NCI-H146 (cell line): Measurements from ENCODE around the gene PRPF19.
A peak's percentile ranks its signal among the peaks of the same experiment; 100 is the strongest.

ENCODE experiments used
- DNase-seq: peaks from one replicate; lab custom pipeline; 2025; lab: John Stamatoyannopoulos, UW

PRPF19 gene

DNA sequence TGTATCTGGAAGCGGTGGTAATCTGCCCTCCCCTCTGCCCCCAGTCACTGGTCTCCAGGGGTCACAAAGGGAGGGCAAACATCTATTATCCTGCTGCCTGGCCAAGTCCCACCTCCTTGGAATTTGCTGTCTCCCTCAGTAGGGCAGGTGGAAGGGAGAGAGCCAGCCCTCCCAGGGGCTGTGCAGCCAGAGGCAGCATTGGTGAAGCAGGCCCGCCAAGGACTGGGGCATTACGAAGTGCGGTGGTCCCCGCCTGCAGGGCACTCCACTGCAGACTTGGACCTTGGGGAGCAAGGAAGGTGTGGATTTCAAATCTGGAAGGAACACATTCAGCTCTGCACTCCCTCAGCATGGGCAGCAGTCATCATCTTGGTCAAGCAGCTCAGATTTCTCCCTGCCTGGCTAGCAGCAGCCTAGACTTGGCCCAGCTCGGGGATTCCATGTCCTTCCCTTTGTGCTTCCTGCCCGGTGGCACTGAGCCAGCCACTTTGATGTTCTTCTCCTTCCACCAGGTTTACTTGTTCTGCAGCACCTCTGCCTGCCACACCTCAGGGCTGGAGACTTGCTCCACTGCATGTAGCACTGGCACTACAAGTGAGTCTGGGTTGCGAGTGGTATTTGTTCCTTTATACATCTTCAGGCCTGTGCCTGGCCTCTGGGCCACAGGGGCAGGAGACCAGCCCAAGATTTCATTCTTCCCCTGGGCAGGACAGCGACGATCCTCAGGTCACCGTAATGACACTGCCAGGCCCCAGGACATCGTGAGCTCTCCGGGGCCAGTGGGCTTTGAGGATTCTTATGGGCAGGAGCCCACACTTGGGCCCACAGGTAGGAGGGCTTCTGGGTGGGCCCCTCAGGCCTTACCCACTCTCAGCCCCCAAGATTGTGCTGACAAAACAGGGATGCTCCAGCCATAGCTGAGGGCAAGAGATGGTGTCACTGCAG, 31.7 kb downstream of the PRPF19 start:
- DNase-seq = no peak

DNA sequence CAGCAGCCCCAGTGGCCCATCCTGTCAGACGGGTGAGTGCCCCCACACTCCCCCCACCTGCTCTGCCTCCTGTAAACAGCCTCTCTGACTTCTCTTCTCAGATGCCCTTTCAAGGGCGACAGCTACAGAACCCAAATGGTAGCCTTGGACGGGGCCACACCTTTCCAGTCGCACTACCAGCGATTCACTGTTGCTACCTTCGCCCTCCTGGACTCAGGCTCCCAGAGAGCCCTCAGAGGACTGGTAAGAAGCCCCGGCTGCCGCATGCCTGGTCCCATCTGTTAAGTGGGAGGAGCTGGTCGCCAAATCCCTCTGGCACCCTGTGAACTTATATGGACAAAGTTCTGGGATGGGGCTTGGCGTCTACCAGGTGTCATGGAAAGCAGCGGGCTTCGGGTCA, 32.9 kb downstream of the PRPF19 start:
- DNase-seq = no peak

DNA sequence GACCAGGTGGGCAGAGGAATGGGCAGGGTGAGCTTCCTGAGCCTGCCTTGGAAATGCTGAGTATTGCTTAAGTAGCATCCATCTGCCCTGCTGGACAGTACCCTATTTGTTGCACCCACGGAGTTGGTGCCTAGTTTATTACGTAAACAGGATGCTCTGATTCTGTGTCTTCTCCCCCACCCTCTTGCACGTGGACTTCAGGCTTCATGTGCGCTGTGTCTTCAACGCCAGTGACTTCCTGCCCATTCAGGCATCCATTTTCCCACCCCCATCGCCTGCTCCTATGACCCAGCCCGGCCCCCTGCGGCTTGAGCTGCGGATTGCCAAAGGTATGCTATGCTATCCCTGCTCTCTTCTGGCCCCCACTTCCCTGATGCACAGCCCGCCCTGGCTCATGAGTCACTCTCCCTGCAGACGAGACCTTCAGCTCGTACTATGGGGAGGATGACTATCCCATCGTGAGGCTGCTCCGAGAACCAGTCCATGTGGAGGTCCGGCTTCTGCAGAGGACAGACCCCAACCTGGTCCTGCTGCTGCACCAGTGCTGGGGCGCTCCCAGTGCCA, 33.3 kb downstream of the PRPF19 start:
- no peak for DNase-seq

DNA sequence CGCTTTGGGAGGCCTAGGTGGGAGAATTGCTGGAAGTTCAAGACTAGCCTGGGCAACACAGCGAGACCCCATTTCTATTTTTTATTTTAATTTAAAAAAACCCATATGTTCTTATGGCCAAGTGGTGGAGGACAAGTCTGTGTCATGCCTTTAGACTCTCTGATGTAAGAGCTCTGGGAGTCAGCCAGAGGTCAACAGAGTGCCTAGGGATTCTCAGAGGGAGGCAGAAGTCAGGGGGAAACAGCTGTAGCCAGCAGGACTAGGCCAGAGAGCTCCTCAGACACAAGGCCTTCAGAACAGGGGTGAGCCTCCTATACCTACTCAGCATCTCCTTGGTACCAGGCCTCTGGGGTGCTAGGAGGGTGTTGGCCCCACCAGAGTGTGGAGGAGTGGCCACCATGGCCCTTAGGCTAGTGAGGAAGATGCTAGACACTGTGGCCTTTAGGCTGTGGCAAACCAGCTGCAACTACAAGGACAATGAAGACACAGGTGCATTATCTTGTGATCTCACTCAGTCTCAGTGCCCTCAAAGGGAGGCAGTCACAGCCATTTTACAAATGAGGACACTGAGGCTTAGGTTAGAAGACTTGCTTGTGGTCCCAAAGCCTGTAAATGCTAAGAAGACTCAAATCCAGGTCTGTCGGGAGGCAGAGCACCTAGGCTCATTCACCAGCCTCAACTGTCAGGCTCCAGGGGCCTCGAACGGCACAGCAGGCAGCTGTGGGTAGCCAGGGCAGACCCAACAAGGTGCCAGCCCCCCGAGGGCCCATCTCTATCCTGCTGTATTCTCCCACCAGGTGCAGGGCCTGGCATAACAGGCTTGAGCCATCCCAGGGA, 34.0 kb downstream of the PRPF19 start:
- DNase-seq = no peak

DNA sequence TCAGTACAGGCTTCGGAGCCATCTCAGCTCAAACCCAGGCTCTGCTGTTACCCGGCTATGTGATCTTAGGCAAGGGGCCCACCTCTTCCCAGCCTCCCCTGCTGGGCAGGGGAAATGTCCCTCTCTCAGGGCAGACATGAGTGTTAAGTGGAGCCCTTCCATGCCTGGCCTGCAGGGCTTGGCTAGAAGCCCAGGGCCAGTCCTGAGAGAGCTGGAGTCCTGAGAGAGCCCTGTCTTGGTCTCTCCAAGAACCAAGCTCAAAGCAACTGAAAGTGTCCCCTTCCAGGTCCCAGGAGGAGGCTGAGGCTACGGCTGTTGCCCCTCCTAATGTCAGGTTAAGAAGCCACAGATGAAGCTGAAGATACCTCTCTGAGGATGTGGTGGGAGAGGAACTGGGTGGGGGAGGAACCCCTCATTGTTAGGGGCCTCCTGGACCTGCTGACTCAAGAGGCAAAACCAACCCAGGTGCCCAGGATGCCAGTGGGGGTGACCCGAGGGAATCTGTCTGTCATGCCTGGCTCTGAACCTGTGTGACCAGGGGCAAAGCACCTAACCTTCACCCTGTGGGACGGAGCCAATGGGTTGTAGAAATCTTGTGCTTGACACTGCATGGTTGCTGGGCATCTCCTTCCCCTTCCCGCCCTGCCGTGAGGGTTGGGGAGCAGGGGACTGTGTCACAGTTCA, 34.9 kb downstream of the PRPF19 start:
- no peak for DNase-seq

DNA sequence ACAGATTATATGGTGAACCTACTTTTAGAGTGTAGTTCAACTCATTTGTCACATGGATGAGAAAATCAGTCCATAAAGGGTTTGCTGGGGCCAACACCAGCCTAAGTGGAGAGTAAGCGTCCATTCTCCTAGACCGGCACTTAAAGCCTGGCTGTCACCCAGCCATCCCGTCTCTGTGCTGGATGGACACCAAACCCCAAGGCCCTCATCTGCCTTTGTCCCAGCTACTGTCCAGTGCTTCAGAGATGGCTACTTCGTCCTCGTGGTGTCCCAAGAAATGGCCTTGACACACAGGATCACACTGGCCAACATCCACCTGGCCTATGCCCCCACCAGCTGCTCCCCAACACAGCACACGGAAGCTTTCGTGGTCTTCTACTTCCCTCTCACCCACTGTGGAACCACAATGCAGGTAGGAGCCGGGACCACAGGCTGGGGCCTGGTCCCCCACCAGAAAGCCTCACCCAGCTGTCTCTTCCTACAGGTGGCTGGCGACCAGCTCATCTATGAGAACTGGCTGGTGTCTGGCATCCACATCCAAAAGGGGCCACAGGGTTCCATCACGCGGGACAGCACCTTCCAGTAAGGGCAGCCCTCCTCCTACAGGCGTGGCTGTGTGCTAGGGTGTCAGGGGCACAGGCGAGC, 35.5 kb downstream of the PRPF19 start:
- no peak for DNase-seq

DNA sequence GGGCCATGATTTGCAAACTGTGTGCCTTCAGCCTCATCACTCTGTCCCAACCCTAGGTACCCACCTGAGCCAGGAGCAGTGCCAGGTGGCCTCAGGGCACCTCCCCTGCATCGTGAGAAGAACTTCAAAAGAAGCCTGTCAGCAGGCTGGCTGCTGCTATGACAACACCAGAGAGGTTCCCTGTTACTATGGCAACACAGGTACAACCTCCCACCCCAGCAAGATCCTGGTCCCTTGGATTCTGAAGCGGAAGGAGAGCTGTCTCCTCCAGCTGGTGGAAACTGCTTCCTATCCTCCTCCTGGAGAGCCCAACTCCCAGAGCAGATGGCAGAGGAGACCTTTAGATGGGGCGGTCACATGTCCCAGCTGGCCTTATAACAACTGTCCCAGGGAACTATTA, 36.1 kb downstream of the PRPF19 start:
- DNase-seq = peak; percentile 83

DNA sequence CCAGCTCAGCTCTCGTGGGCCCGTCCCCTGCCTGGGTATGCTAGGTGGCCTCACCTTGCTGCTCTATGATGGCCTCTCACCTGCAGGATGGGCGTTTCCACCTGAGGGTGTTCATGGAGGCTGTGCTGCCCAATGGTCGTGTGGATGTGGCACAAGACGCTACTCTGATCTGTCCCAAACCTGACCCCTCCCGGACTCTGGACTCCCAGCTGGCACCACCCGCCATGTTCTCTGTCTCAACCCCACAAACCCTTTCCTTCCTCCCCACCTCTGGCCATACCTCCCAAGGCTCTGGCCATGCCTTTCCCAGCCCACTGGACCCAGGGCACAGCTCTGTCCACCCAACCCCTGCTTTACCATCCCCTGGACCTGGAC, 36.9 kb downstream of the PRPF19 start:
- DNase-seq = no peak

DNA sequence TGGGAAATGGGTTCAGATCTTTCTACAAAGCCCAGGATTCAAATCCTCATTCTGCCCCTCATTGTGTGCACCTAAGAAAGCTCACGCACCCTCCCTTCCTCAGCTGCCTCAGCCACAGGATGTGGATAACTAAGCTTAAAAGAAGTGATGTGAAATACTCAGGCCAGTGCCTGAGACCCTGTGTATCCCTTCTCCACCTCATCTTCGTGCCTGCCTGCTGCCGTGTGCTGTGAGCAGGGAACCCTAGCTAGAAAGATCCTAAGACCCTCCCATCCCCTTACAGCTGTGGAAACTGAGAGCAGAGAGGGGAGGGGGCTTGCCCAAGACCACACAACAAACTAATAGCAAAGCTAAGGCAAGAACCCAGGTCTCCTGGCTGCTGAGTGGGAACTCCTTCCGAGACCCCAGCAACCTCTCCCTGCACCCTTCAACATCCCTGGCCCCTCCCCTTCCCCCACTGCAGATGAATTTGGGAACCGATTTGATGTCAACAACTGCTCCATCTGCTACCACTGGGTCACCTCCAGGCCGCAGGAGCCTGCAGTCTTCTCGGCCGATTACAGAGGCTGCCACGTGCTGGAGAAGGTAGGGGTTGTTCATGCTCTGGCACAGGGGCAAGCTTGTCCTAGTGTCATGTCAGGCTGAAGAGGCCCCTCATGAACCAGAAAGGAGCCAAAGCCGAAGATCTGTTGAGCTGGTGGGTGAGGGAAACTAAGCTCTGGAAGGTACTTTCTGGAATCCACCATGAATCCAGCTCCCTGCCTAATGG, 37.5 kb downstream of the PRPF19 start:
- DNase-seq = no peak

DNA sequence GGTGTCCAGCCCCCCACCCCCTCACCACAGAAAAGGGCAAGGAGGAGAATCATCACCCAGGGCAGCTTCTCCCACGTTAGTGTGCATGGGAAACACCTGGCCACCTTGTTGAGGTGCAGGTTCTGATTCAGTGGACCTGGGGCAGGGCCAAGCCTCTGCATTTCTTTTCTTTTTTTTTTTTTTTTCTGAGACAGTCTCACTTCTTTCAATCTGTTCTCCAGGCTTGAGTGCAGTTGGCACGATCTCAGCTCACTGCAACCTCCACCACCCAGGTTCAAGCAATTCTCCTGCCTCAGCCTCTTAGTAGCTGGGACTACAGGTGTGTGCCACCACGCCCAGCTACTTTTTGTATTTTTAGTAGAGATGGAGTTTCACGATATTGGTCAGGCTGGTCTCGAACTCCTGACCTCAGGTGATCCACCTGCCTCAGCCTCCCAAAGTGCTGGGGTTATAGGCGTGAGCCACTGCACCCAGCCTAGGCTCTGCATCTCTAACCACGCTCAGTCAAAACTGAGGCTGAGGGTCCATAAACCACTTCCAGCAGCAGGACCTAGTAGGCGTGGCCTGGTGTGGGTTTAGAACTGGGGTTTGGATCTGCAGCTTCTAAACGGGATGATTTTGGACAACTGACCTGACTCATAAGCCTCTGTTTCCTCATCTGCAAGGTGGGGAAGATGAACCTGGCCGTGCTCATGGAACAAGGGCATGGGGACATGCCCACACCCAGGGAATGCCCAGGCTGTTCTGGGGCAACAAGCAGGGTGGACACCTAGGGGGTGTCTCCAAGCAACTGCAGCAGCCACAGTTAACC, 38.3 kb downstream of the PRPF19 start:
- DNase-seq = no peak

DNA sequence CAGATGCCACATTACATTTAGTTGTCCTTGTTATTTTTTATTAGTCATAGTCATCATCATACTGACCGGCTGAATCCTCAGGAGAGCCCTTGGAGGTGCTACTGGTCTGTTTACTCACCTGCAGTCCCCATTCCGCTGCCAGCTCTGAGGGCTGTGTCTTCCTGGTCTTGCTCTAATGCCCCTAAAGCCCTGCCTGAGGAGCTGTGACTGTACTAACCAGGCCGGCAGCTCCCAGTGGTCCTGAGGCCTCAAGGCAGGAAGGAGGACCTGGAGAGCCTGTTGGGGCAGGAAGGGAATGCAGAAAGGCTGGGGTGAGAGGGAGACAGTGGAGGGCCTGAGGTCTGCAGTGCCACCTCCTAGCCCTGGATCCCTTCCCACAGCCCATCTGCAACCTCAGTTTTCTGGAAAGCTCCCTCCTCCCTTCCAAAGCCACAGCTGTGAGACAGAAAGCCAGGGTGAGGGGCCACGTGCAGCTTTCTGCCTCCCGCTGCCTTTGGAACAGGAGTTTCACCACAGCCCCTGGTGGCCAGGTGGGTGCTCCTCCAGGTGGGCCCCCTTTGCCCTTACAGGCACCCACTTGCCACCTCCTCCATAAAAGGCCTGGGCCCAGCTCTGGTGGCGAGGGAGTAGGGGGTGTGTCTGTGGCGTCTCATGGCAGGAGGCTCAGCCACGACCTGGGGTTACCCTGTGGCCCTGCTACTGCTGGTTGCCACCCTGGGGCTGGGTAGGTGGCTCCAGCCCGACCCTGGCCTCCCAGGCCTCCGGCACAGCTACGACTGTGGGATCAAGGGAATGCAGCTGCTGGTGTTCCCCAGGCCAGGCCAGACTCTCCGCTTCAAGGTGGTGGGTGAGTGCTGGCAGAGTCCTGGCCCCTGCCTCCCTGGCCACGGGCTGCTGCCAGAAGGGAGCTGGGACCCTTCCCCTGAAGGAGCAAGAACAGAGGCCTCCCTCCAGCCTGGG, 39.2 kb downstream of the PRPF19 start, which contains the start of gene ZP1:
Gene ZP1 (plus strand): TSS at position 632 of the 960 bp plus-strand sequence. CDS start 20 bp downstream, at position 652.
- DNase-seq = peak; percentile 79

DNA sequence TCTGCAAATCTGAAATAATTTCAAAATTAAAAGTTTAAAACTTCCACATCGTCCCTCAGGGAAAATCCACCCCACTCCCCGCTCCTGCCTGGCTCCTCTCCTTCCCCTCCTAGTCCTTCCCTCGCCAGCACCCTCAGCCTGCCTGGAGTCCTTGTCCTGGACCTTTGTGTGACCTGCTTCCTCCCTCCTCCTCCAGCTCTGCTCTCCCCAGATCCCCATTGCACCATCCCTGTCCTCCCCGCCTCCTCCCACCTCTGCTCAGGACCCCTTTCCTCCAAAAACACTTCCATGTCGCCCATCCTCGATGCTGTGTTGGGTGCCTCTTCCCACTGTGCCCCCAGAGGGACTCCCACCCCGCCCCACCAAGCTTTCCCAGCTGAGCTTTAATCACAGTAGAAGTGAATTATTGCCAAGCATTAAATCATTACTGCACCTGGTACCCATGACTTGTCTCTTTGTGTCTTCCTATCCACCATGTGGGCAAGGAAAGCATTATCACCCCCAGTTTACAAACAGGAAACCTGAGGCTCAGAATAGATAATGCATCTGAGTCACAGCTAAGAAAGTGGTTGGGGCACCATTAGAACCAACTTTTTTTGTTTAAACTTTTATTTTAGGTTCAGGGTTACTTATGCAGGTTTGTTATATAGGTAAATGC, 41.4 kb downstream of the PRPF19 start:
- DNase-seq = no peak

DNA sequence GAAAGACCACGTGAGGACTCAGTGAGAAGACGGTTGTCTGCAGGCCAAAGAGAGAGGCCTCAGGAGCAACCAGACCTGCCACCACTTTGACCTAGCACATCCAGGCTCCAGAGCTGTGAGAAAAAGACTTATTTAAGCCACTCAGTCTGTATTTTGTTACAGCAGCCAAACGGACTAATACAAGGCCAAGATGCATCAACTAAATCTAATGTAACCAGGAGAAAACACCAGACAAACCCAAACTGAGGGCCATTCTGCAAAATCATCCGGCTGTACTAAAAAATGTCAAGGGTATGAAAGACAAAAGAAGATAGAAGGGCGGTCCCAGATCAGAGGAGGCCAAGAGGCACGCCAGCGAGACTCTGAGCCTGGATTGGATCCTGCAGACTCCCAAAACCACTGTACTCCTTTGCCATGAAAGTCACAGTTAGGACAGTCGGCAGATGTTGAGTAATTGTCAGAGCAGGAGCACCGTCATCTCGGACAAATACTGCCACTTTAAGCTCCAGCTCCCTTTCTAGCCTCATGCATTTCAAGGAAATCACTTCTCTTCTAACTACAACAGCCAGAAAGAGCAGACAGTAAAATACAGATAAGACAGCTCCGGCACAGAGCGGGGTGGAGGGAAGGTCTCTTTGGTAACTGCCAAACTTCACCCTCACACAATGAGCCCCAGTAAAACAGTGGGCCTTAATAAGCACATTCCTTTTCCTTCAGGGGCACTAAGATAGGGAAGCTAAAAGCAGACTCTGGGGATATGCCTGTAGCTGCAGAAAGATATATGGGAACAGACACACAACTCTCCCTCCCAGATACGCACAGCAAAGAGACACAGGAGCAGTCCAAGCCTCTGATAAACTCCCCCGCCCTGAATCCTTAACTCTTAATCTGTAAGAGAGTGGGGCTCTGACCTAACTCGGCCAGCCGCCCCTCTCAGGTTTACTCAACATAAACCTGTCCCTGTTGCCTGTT, 42.5 kb downstream of the PRPF19 start:
- DNase-seq = no peak

DNA sequence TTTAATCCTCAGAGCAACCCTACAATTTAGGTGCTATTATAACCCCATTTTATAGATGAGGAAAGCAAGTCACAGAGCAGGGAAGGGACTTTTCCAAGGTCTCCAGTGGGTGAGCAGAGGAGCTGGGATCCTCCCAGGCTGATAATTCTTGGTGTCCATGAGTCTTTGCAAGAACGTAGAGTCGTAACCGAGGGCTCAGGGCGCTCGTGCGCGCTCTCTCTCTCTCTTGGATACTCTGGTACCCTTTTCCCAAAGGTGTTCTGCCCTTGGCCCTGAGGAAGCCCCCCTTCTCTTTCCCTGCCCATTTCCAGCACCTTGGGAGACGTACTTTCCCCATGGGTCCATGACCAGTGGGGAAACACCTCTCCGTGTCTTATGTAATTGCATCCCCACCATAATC, 44.2 kb downstream of the PRPF19 start:
- DNase-seq = no peak

DNA sequence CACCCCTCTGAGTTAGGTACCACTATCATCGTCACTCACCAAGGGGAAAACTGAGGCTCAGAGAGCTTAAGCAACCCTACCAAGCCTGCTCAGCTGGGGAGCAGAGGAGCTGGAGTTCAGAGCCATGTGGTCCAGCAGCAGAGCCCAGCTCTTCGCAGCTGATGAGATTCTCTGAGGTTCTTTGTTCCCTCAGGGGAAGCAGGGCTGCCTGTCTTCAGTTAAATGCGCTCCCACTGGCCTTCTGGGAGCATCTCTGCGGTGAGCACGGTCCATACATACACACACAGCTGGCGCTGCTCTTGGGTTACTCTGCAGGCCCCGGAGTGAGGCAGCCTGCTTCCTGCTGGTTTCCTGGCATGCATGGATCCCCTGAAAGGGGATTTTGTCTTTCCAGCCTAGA, 45.4 kb downstream of the PRPF19 start:
- peak; percentile 23 for DNase-seq

DNA sequence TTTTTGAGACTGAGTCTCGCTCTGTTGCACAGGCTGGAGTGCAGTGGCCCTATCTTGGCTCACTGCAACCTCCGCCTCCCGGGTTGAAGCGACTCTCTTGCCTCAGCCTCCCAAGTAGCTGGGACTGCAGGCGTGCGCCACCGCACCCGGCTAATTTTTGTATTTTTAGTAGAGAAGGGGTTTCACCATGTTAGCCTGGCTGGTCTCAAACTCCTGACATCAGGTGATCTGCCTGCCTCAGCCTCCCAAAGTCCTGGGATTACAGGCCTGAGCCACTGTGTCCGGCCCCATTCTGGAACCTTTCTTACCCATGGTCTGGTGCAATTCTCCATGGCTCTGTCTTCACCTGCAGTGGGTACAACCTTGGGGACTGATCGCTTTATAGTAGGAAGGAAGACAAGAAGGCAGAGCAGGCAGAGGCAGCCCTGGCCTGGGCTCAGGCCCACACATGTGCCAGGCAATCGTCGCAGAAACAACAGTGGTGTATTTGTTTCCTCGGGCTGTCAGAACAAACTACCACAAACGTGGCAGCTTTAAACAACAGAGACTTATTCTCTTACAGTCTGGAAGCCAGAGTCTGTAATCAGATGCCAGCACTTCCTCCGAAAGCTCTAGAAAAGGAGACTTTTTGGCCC, 46.7 kb downstream of the PRPF19 start:
- no peak for DNase-seq
